GDM1 (cell line): Measurements from ENCODE around the gene SLC17A2.
A peak's percentile ranks its signal among the peaks of the same experiment; 100 is the strongest.

Source experiments
- DNase-seq: peaks from one replicate; lab custom pipeline; 2025; lab: John Stamatoyannopoulos, UW

SLC17A2 gene, protein sequence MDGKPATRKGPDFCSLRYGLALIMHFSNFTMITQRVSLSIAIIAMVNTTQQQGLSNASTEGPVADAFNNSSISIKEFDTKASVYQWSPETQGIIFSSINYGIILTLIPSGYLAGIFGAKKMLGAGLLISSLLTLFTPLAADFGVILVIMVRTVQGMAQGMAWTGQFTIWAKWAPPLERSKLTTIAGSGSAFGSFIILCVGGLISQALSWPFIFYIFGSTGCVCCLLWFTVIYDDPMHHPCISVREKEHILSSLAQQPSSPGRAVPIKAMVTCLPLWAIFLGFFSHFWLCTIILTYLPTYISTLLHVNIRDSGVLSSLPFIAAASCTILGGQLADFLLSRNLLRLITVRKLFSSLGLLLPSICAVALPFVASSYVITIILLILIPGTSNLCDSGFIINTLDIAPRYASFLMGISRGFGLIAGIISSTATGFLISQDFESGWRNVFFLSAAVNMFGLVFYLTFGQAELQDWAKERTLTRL

DNA sequence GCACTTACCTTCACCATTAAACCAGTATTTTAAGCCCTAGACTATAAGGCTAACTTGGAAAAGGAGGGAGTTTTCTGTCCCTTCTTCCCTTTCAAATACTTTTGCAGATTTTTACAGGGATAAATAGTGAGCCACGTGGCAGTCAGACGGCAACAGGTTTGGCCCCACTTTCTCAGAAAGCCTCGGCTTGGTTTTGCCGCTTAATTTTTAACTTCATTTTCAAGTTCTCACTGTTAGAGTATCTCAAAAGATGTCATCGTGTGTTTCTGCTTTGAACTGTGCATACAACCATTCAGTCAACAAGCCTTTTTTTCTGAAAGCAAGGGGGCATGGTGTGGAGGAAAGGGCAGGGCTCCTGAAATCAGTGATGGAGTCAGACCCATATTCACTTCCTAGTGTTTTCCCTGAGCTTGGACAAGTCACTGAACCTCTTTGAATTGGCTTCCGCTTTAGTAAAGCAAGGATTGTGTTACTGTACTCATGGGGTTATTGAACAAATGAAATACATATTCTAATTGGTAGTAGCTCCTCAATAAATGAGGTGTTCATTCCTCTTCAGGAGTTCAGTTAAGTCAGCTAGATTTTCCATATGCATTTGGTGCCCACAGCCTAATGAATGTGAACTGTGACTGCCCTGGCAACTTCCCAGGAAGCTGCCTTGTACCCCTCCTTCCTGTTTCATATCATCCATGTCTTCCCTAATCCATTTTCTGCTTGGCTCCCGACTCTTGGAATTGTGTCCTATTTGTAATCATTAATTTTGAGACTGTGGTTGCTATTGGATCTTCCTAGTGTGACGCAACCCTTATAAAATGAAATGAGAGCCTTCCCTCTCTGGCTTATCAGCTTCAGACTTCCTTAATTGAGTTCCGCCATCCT, at the start of gene SLC17A2:
Gene SLC17A2 (minus strand): TSS at position 160 of the 879 bp plus-strand sequence. CDS start 4,895 bp downstream, outside the sequence.
- no peak for DNase-seq

DNA sequence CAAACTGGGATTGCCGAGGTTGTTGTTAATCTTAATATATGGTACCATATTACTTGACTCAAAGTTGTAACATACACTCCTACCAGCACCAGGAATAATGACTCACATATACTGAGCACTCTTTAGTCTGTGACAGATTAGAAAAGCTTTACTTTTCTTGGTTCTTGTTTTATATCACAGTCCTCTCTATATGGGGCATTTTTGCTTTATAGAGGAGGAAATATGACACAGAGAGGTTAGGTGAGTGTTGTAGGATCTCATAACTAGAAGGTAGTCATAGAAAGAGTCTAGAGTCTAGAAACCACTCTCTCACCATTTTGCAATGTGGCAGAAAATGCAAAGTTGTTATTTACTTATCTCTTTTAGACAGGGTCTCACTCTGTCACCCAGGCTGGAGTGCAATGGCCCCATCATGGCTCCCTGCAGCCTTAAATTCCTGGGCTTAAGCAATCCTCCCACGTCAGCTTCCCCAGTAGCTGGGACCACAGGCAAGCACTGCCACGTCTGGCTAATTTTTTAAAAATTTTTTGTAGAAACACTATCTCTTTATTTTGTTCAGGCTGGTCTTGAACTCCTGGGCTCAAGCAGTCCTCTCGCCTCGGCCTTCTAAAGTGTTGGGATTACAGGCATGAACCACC, 45.6 kb upstream of the SLC17A2 start:
- DNase-seq, result no peak

DNA sequence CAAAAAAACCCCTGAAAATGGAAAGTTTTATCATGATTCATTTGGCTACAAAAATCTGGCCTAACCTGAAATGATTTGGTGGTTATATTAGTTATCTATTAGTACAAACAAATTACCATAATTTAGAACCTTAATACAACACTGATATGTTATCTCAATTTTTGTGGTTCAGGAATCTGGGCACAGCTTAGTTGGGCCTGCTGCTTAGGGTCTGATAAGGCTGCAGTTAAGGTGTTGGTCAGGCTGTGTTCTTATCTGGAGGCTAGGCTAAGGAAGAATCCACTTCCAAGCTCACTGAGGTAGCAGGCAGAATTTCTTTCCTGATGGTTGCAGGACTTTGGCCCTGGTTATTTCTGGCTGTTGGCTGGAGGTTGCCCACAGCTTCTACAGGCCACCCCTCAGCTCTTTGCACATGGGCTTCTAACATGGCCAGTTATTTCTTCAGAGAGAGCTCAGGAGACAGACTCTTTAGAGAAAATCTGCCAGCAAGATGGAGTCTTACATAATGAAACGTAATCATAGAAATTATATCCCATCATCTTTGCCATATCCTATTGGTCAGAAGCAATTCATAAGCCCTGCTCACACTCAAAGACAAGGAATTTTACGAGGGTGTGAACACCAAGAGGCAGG, 43.5 kb upstream of the SLC17A2 start:
- no peak for DNase-seq

DNA sequence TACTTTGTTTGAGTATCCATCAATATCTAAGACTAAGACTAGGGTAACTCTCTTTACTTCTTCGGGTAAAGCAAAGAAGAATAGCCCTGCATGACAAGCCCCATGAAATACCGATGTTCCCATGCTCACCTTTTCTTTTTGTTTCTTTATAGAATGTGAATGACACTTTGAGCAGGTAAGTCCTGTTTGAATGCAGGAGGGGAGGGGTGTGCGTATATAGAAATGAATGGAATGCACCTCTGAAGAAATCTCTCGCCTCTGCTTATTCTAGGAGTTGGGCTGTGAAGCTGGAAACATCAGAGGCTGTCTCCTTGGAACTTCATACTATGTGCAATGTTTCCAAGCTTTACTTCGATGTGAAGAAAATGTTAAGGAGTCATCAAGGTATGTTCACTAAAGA, 42.4 kb upstream of the SLC17A2 start:
- DNase-seq, result no peak

DNA sequence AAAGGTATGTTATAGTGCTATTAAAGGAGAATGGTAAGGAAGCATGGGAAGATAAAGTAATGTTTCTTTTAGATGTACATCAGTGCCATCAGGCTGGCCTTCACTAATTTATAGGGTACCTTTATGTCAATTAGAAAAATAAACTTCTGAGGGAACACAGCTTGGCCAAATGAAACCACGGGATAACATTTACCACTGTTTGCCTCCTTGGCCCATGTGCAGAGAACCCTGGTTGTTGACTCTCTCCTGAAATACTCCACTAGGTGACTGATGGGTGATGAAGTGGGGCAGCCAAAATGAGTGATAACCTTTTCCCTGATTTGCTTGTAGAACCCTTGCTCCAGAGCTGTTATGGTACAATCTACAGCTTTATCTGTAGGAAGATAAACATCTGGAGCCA, 41.6 kb upstream of the SLC17A2 start:
- DNase-seq, result no peak

DNA sequence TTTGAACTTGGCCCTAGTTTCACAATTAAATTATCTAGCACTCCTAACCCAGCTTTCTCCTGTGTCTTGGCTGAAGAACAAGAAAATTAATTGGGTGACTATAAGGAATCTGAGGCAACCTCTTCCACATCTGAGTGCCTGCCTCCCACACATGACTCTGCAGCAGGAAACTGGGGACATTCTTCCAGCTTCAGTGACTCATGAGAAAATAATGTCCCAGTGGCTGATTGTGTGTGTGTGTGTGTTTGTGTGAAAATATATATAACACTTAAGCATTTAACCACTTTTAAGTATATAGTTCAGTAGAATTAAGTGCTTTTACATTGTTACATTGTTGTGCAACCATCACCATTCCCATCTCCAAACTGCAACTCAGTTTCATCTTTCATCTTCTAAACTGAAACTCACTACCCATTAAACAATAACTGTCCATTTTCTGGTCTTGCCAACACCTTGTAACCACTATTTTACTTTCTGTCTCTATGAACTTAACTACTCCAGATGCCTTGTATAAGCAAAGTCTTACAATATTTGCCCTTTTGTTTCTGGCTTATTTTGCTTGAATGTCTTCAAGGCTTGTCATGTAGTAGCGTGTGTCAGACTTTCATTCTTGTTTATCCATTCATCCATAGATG, 40.8 kb upstream of the SLC17A2 start:
- DNase-seq, result no peak

DNA sequence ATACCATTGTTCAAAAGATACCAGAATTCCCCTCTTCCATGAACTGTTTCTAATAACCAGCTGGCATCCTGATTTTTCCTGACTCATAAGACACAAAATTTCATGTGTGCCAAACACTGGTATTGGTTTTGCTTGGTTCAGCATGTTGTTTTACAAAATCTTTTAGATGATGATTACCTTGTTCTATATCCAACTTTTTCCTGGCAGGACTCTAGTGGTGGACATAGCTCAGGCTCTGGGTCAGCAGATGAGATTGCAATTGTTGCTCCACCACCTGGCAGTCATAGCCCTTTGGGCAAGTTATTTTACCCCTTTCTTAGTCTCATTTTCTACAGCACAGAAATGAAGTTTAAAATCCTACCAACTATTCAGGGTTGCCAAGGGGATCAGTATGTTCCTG, 38.3 kb upstream of the SLC17A2 start:
- no peak for DNase-seq

DNA sequence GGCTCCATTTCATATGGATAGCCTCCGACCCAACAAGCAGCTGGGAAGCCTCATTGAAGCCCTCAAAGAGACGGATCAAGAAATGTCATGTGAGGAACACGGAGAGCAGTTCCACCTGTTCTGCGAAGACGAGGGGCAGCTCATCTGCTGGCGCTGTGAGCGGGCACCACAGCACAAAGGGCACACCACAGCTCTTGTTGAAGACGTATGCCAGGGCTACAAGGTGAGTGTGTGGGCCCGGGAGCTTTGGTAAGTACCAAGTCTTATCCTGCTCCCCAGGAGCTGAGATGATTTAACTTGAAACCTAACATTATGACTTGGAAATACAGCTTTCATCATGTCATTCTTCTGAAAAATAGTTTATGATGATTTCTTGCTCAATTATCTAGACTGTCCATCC, 36.2 kb upstream of the SLC17A2 start:
- DNase-seq, result no peak

DNA sequence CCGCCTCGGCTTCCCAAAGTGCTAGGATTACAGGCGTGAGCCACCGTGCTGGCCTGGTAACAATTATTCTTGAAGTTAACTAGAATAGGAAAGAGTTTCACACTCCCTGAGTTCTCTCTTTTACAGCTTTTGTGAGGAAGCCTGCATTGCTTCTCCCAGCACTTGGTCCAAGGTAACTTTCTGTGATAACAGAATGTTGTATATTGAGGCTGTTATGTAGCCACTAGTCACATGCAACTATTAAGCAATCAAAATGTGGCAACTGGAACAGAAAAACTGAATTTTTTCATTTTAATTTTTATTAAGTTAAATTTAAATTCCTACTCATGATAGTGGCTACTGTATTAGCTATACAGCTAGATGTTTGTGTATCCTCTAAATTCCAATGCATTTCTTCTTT, 34.6 kb upstream of the SLC17A2 start:
- DNase-seq, result no peak

DNA sequence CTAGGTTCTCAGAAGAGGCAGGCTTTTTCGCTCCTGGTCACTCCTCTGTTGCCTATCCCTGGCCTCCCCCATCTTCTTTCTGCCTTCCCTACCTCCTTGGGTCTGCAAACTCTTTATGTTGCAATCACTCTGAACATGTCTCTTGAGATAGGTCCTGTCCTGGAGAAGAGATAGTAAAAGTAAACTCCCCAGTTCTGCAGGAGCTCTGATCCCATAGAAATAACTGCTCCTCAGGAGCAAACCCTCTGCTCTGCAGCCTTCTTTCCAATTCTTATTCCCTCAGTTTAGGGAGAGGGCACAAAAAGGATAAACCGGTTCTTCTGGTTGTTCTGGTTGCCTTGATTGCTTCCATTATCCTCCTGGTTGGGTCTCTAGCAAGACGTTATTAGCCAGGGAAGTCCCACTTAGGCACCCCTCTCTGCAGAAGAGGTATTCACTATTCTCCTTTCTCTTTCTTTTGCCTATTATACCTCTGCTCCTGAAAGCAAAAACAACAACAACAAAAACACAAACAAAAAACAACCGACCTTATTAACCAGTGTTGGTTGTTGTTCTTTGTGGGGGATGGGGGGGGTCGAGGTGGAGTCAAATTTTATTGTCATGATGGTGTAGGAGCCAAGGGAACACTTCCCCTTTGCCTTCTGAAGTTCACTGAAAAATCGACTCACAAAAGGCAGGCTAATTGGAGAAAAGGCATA, 33.1 kb upstream of the SLC17A2 start:
- no peak for DNase-seq

DNA sequence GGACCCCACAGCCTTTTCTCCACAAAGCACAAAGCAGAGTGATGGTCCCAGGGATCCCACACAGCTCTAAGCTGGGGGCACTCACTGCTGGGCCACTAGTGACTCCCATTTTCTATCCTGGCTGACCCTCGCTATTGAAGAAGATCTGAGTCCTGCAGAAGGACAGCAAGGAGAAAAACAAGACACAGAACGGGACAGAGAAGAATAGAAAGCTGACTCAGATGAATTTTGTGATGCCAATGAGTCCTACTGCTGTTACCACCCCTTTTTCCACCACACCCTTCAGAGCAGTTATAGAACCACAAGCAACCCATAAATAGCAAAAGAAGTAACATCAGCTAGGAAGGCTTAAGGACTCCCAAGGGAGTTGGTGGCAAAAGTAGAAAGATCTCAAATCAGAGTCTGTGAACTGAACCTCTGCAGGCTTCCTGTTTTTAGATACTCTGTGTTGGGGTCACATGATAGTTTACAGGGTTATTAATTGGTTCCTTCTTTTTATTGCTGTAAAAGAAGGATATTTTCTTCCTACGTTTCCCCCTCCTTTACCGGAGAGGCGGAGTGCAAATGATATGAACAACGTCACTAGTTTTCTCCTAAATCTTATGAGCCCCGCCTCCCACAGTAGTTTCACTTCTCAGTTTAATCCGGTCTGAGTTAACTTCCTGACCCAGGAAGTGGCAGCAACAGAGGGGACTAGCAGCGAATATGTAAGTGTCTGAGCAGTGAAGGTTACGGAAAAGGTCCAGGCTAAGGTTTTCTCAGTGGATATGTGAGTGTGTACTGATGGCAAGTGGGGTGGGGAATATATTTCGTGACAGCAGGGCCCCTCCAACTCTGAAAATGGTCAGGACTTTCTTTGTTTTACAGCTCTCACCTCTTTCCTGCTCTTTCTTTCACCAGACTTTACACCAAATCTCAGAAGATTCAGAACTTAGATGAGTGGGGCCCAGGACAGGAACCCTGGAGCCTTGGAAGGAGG, 31.9 kb upstream of the SLC17A2 start, which contains the start of gene TRIM38:
Gene TRIM38 (plus strand): TSS at position 654 of the 979 bp plus-strand sequence. CDS start 3,721 bp downstream, outside the sequence.
- DNase-seq, result peak; percentile 56

DNA sequence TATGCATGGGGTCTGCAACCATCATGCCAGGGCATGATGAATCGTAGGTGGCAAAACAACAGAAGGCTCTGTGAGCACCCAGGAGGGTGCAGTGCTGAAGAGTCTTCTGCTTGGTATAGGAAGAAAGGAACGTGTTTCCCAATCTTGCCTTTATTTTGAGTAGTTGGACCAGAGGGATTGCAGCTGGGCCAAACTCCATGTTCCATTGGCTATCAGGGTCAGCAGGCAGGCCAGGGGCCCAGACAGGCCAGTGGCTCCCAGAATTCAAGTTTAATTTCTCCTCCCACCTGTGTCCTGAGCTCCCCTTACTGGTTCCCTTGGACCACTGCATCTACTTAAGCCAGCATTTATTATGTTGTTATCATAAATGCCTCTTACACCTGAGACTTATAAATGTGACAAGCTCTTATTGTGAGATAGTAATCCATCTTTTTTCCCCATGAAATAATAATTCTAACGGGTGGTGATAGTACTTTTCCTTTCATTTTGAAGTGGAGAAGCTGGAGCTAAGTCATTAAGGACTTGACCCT, 31.2 kb upstream of the SLC17A2 start:
- no peak for DNase-seq

DNA sequence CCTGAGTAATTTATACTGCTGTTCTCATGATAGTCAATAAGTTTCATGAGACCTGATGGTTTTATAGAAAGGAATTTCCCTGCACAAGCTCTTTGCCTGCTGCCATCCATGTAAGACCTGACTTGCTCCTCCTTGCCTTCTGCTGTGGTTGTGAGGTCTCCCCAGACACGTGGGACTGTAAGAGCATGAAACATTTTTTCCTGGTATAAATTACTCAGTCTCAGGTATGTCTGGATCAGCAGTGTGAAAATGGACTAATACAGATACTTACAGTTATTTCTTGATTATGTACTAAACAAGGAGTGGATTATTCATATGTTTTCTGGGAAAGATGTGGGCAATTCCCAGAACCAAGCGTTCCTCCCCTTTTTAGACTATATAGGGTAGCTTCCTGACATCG, 30.2 kb upstream of the SLC17A2 start:
- DNase-seq, result no peak

DNA sequence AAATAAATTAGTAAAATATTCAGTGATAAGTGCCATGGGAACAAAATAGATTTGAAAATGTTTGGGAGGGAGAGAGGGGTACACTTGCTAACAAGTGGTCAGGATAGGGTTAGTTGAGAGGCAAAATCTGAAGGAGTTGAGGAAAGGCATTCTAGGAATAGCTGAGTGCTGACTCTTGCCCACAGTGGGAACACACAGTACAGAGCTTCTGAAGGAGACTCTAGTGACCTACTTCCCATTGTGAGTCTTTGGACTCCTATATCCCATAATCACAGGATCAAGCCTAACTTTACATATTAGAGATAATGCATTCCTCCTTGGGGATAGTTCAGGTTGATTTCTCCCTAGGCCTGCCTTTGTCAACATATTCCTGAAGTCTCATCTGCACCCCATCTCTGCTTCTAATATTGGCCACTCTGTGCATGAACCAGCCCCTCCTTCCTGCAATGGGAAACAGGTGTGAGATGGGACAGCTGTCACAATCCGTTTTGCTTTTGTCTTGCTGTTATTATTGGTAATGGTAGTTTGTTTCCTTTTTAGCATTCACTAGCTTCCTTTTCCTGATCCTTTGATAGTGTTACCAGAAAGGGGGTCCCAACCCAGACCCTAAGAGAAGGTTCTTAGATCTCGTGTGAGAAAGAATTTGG, 29.5 kb upstream of the SLC17A2 start:
- no peak for DNase-seq

DNA sequence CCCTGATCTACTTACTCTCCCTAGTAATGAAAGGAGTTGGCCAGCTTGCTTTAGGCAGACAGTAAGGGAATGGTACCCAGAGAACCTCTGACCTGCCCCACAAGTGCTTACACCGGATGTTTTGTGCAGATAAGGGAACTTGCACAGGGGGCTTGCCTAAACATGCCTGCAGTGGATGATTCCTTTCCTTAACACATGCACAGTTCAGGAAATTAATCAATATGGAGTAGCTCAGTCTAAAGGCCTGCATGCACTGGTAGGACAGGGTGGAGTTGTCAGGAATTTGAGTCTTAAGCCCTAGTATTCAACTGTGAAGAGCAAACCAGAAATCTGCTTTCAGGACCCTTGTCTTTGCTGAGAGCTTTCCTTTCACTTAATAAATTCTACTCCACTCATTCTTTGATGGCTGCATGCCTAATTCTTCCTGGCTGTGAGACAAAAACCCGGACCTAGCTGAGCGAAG, 28.2 kb upstream of the SLC17A2 start:
- peak; percentile 49 for DNase-seq

DNA sequence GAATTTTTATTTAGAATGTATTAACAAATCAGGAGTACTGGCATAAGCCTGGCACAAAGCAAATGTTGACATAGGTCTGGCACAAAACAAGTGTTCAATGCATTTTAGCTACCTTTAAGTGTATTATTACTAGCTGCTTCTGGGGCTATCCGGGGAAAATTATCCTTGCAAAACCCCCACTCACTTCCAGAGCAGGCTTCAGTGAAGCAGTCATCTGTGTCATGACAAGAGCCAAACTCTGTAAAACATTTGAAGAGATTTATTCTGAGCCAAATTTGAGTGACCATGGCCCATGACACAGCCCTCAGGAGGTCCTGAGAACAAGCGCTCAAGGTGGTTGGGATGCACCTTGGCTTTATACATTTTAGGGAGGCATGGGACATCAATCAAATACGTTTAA, 25.7 kb upstream of the SLC17A2 start:
- no peak for DNase-seq

DNA sequence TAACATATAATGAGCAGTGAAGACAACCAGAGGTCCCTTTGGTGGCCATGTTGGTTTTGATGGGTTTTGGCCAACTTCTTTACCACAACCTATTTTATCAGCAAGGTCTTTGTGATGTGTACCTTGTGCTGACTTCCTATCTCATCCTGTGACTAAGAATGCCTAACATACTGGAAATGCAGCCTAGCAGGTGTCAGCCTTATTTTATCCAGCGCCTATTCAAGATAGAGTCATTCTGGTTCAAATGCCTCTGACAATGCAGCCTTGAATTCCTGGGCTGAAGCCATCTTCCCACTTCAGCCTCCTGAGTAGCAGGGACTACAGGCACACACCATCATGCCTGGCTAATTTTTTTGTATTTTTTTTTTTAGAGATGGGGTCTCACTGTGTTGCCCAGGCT, 24.3 kb upstream of the SLC17A2 start:
- no peak for DNase-seq

DNA sequence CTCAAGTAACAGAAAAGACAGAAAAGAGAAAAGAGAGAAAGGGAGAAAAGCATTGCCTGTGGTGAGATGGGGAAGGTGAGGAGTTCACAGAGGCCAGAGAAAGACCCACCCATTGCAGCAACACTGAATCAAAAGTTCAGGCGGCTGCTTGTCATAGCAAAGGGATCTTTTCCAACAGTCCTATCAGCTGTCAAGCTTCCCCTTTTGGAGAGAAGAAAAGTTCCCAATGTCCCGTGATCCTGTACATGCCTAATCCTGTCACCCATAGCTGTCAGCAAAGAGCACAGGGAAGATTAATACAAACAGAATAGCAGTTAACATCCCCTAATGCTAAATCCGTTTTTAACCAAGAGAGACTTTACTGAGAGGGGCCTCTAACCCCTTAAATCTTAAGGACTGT, 23.2 kb upstream of the SLC17A2 start:
- no peak for DNase-seq

DNA sequence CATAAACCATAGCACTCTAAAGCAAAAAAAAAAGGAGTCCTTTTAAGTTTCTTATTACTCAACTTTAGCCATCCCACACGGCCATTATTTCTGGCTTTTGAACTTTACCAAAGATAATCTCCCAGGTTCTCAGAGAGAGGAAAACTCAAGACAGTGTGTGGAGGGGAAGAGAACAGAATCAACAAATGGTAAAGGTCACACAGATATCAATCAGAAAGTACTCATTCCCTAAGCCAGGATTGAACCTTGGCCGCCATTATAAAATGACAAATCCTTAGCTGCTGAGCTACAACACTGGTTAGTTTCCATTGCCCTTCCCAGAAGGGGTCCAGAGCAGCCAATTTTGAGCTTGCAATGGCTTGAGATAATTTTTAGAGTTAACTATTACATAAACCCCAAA, 22.0 kb upstream of the SLC17A2 start:
- no peak for DNase-seq
